Chondrocyte (in vitro differentiated cells): ENCODE results near the gene MTCH1. TPM values are rescaled to one million over a fixed set of nuclear protein-coding genes. Genes with fewer than 3 reads are reported as not detected.
A peak's percentile ranks its signal among the peaks of the same experiment; 100 is the strongest.

ENCODE experiments used
- DNase-seq: peaks from one replicate; pipeline ENCODE4 v3.0.0; 2021; ENCODE audit warnings: mixed read lengths, low spot score
- H3K27ac Mint-ChIP-seq: one replicate; pipeline ENCODE4 v1.8.0; 2021; ENCODE audit warnings: mild to moderate bottlenecking, moderate library complexity, mixed read lengths; ENCODE audit not compliant: unreplicated experiment
- H3K27me3 Mint-ChIP-seq: 2 replicates; pipeline ENCODE4 v1.8.0; 2021; ENCODE audit warnings: low read depth, mixed read lengths
- H3K36me3 Mint-ChIP-seq: 2 replicates; pipeline ENCODE4 v1.8.0; 2021; ENCODE audit warnings: low read depth, mixed read lengths
- H3K4me1 Mint-ChIP-seq: 2 replicates; pipeline ENCODE4 v1.8.0; 2021; ENCODE audit warnings: low read depth, mild to moderate bottlenecking, mixed read lengths
- H3K4me3 Mint-ChIP-seq: one replicate; pipeline ENCODE4 v1.8.0; 2021; ENCODE audit warnings: mild to moderate bottlenecking, moderate library complexity, mixed read lengths; ENCODE audit not compliant: unreplicated experiment
- H3K9me3 Mint-ChIP-seq: 2 replicates; pipeline ENCODE4 v1.8.0; 2021; ENCODE audit warnings: low read depth, mixed read lengths
- CTCF ChIP-seq: fragments of 200-600 bp; sonication (generic); IDR thresholded peaks from 2 replicates; pipeline ENCODE4 v1.5.0; 2021; ENCODE audit warnings: antibody characterized with exemption, mild to moderate bottlenecking, moderate library complexity
- total RNA-seq: library from RNA; stranded (reverse); gene quantifications from 3 replicates; pipeline ENCODE4 v1.2.1, GENCODE V29; 2021

MTCH1 gene
- total RNA-seq, 1 donor from 2014 or later, result 188 TPM

DNA sequence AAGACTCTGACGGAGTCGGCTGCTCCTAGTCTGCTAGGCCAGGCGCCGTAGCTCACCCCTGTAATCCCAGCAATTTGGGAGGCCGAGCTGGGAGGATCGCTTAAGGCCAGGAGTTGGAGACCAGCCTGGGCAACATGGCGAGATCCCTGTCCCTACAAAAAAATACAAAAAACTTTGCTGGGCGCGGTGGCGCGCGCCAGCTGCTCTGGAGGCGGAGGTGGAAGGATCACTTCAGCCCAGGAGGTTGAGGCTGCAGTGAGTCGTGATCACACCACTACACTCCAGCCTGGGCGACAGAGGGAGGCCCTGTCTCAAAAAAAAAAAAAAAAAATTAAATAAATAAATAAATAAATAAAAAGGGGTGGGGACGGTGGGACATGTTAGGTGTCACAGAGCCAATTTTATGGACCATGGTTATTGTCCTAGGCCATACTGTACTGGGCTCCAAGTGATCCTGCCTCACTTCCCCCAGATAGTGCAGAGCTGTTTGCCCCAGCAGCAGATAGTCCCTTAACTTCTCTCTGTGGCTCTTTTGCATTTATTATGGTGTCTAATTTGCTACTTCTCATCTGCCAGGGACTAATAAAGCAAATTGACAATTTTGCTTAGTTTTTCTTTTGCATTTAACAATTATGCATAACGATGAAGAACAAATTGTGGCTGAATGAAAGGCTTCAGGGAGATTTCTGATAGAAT is 26.3 kb downstream of the MTCH1 start:
- H3K36me3 Mint-ChIP-seq, result no peaks in the 10 kb centered on the region
- H3K4me1 Mint-ChIP-seq, result peaks cover 17% of the 10 kb centered on the region
- H3K4me3 Mint-ChIP-seq, result no peak overlapping the region
- H3K27ac Mint-ChIP-seq, result no peak overlapping the region
- no peak for TF ChIP-seq CTCF
- no peaks in the 10 kb centered on the region for H3K27me3 Mint-ChIP-seq
- H3K9me3 Mint-ChIP-seq, result no peaks in the 10 kb centered on the region
- DNase-seq, result peak; percentile 51

DNA sequence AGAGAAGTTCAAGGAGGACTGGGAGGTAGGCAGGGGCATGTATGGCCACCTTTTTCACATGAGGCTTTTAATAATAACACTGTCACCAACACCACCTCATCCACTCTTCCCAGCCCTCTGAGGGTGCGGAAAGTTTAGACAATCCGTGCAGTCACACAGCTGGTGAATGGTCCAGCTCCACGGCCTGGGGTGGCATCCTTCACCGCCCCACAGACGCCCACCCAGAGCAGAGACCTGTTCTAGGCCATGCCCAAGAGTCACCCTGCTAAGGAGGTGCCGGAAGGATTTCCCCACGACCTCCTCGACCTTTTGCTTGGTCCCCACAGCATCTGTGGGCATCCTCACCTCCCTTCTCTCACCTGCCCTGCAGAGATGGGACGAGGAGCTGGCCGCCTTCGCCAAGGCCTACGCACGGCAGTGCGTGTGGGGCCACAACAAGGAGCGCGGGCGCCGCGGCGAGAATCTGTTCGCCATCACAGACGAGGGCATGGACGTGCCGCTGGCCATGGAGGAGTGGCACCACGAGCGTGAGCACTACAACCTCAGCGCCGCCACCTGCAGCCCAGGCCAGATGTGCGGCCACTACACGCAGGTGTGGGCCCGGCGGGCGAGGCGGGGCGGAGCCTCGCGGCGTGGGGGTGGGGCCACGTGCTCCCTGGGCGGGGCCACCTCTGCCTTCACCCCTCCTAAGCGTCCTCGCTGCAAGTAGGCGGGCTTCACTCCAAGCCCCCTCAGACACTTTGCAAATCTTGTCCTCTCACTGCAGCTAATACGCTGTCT is 27.0 kb downstream of the MTCH1 start:
- no peak overlapping the region for H3K27ac Mint-ChIP-seq
- no peak overlapping the region for H3K4me3 Mint-ChIP-seq
- peak; percentile 93 for DNase-seq
- H3K9me3 Mint-ChIP-seq, result no peaks in the 10 kb centered on the region
- TF ChIP-seq CTCF, result no peak
- H3K4me1 Mint-ChIP-seq, result peaks cover 15% of the 10 kb centered on the region
- H3K27me3 Mint-ChIP-seq, result no peaks in the 10 kb centered on the region
- no peaks in the 10 kb centered on the region for H3K36me3 Mint-ChIP-seq

DNA sequence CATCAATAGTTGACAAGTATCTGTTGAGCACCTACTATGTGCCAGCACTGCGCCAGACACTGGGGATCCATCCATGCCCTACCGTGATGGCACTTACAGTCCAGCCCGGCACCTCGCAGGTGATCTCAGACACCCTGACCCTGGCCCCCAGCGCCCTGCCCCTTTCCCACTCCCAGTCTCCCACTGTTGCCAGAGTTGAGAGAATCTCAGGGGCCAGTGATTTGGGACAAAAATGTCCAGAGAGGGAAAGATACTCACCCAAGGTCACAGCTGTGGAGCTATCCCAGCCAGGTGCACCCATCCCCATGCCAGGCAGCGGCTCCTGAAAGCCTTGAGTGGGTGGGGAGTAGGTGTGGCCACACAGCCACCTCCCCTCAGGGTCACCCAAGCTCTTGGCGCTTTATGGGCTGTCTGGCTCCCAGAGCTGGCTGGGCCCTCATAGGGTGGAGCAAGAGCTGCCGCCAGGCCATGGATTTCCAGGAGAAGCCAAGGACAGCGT is 28.2 kb downstream of the MTCH1 start:
- peaks cover 15% of the 10 kb centered on the region for H3K4me1 Mint-ChIP-seq
- H3K27ac Mint-ChIP-seq, result no peak overlapping the region
- H3K27me3 Mint-ChIP-seq, result no peaks in the 10 kb centered on the region
- no peaks in the 10 kb centered on the region for H3K9me3 Mint-ChIP-seq
- H3K4me3 Mint-ChIP-seq, result no peak overlapping the region
- TF ChIP-seq CTCF, result no peak
- H3K36me3 Mint-ChIP-seq, result no peaks in the 10 kb centered on the region
- peak; percentile 68 for DNase-seq

GRCh38 chr6:36956446-36956820 is 29.6 kb downstream of the MTCH1 start:
- no peak for TF ChIP-seq CTCF
- Mint-ChIP-seq H3K27me3 (no peaks in the 10 kb centered on the region), H3K27ac (no peak overlapping the region), H3K9me3 (no peaks in the 10 kb centered on the region), H3K4me1 (peaks cover 15% of the 10 kb centered on the region), H3K4me3 (no peak overlapping the region), H3K36me3 (no peaks in the 10 kb centered on the region)
- DNase-seq, result no peak

- H3K4me3 Mint-ChIP-seq, result no peak overlapping the region
- no peaks in the 10 kb centered on the region for H3K36me3 Mint-ChIP-seq
- no peaks in the 10 kb centered on the region for H3K9me3 Mint-ChIP-seq
- peak; percentile 59 for DNase-seq
- no peak for TF ChIP-seq CTCF
- H3K4me1 Mint-ChIP-seq, result peaks cover 10% of the 10 kb centered on the region
- H3K27me3 Mint-ChIP-seq, result no peaks in the 10 kb centered on the region
- H3K27ac Mint-ChIP-seq, result no peak overlapping the region
These were observed 30.1 kb downstream of the MTCH1 start for GRCh38 chr6:36955671-36956445.
